ENCODE results near the gene CCNB2. TPM values are rescaled to one million over a fixed set of nuclear protein-coding genes. Genes with fewer than 3 reads are reported as not detected.

The CCNB2 gene
- total and polyA plus RNA-seq, 10 of the 15 experiments (the other 5 are each of a cell fraction or from before 2014, with no cell fraction given): 74.1 to 211 (median 103) TPM

DNA sequence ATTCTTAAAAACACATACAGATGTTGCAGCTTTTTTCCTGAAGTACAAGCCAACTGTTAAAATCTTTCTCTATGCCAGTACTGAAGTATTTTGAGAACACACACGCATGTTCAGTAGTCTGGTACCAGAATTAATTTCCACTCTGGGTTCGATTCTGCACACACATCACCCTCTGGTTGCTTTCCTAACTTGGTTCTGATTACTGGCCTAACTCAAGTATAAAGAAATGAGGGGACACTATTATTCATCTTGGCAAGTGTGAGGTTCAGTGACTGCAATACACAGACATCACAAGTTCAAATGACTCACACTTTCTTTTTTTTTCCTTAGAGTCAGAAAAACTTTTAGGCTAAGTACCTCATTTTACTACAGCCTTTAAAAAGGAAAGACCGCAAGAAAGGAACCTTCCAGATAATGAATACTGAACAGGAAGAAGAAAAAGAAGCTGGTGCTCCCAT is 64.3 kb downstream of the CCNB2 start (continued):
- TF ChIP-seq, protein P1, sequence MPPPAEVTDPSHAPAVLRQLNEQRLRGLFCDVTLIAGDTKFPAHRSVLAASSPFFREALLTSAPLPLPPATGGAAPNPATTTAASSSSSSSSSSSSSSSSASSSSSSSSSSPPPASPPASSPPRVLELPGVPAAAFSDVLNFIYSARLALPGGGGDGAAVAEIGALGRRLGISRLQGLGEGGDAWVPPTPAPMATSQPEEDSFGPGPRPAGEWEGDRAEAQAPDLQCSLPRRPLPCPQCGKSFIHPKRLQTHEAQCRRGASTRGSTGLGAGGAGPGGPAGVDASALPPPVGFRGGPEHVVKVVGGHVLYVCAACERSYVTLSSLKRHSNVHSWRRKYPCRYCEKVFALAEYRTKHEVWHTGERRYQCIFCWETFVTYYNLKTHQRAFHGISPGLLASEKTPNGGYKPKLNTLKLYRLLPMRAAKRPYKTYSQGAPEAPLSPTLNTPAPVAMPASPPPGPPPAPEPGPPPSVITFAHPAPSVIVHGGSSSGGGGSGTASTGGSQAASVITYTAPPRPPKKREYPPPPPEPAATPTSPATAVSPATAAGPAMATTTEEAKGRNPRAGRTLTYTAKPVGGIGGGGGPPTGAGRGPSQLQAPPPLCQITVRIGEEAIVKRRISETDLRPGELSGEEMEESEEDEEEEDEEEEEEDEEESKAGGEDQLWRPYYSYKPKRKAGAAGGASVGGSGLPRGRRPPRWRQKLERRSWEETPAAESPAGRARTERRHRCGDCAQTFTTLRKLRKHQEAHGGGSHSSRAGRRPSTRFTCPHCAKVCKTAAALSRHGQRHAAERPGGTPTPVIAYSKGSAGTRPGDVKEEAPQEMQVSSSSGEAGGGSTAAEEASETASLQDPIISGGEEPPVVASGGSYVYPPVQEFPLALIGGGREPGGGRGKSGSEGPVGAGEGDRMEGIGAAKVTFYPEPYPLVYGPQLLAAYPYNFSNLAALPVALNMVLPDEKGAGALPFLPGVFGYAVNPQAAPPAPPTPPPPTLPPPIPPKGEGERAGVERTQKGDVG (CRISPR knock-in tag; IDR thresholded peaks at IDR 0.05): no peak
- TF ChIP-seq EGR1 (IDR thresholded peaks at IDR 0.05; ENCODE audit: borderline replicate concordance in 1 of 2, low read depth in 2 of 2, low read length in 2 of 2) (no peak), NR2C2 (IDR thresholded peaks at IDR 0.05; ENCODE audit: borderline replicate concordance, control insufficient read depth, insufficient read length, low read depth) (no peak), NR2C1 (IDR thresholded peaks at IDR 0.05) (no peak), SUZ12 (IDR thresholded peaks at IDR 0.05; ENCODE audit: unreplicated experiment) (no peak)

- no peak for ATAC-seq
- no peak for DNase-seq (ENCODE audit: low read depth, low spot score)
- no peak overlapping the region for H3K4me2 ChIP-seq (ENCODE audit: control insufficient read depth, insufficient read depth)
- intact Hi-C loops (cut with micrococcal nuclease; ENCODE audit: unreplicated experiment): no loop called here
- no peak overlapping the region for H3K27ac ChIP-seq (ENCODE audit: control insufficient read depth, insufficient read depth)
- H3K4me3 ChIP-seq: no peak overlapping the region
- RAD21 ChIA-PET (ENCODE audit: unreplicated experiment): interaction anchor here (0.8 kb wide), 1 partner anchor 75 kb away, joined by 3 read pairs; no protein-coding TSS in a partner anchor
- peaks cover 14 to 44% of the 10 kb centered on the region in 2 experiments for H3K36me3 ChIP-seq (ENCODE audit: control insufficient read depth in 2 of 2, insufficient read depth in 2 of 2, low read length in 1 of 2)
- WGBS (ENCODE audit: insufficient coverage, insufficient replicate concordance, low lambda C conversion rate, missing lambda C conversion rate): 88% methylated on average over 12 of the region's 12 CpGs
- in situ Hi-C loops (cut with MboI): no loop called here
- H3K4me1 ChIP-seq (ENCODE audit: control insufficient read depth, insufficient read depth, low read length): peaks cover 3% of the 10 kb centered on the region; the same call in 1 of the 2 replicates
- H3K79me2 ChIP-seq (ENCODE audit: control insufficient read depth, insufficient read depth, low read length): no peaks in the 10 kb centered on the region
- H3K9ac ChIP-seq (ENCODE audit: control insufficient read depth, insufficient read depth, low read length): no peak overlapping the region
- POLR2A ChIA-PET: no interaction called here
- BruUV-seq (replicated peaks): no TSS peak
- no peaks in the 10 kb centered on the region for H3K9me3 ChIP-seq (replicated peaks; ENCODE audit: control insufficient read depth, insufficient read depth, low read length)
- SMC1A ChIA-PET (ENCODE audit: uncharacterized antibody, unreplicated experiment): interaction anchor here (0.8 to 1.5 kb wide), 3 partner anchors 9 to 334 kb away, joined by 3 read pairs; no protein-coding TSS in a partner anchor
- CTCF ChIA-PET: interaction anchor here (1.3 to 3.2 kb wide), 4 partner anchors 9 to 358 kb away, joined by 4 to 10 read pairs (median 4); no protein-coding TSS in a partner anchor
- H4K20me1 ChIP-seq (ENCODE audit: control insufficient read depth, insufficient read depth): no peaks in the 10 kb centered on the region
- no peak overlapping the region for H2AFZ ChIP-seq (ENCODE audit: control insufficient read depth, low read depth, low read length)
- H3K27me3 ChIP-seq (replicated peaks in 1 of 2; ENCODE audit: control insufficient read depth in 2 of 2, insufficient read depth in 2 of 2, low read length in 1 of 2): no peaks in the 10 kb centered on the region
- FAIRE-seq: no peak
- no peak for TF ChIP-seq ELK1 (IDR thresholded peaks at IDR 0.05; ENCODE audit: low read depth, low read length)
- TF ChIP-seq GATAD2B (conservative IDR thresholded peaks at IDR 0.05; ENCODE audit: low read depth): no peak
- no peak for TF ChIP-seq TCF7 (IDR thresholded peaks at IDR 0.05; ENCODE audit: borderline replicate concordance)
- TF ChIP-seq HCFC1 (IDR thresholded peaks at IDR 0.05; ENCODE audit: low read length): no peak
- TF ChIP-seq TBL1XR1 (IDR thresholded peaks at IDR 0.05; ENCODE audit: low read depth, low read length): no peak
- no peak for TF ChIP-seq LARP7 (IDR thresholded peaks at IDR 0.05)
- no peak for TF ChIP-seq NR2C2 (IDR thresholded peaks at IDR 0.05; ENCODE audit: borderline replicate concordance, control insufficient read depth, insufficient read length, low read depth)
- TF ChIP-seq SUPT20H (IDR thresholded peaks at IDR 0.05; ENCODE audit: borderline replicate concordance, control insufficient read depth, low read depth, low read length): no peak
- TF ChIP-seq BHLHE40 (IDR thresholded peaks at IDR 0.05; ENCODE audit: borderline replicate concordance in 1 of 2, low read depth in 2 of 2, low read length in 1 of 2): no peak
- TF ChIP-seq ZNF274 (IDR thresholded peaks at IDR 0.05; ENCODE audit: insufficient read depth, insufficient read length): no peak
- no peak for TF ChIP-seq NR2C1 (IDR thresholded peaks at IDR 0.05)
Measured at GRCh38 chr15:59170295-59171066, 65.5 kb downstream of the CCNB2 start.

Data from GM12878 (cell line).